ENCODE results near the gene EBF4. TPM values are rescaled to one million over a fixed set of nuclear protein-coding genes. Genes with fewer than 3 reads are reported as not detected.
A peak's percentile ranks its signal among the peaks of the same experiment; 100 is the strongest.

The EBF4 gene
- total and polyA plus RNA-seq, 4 donors = 10.2 to 91.0 (median 51.9) TPM

DNA sequence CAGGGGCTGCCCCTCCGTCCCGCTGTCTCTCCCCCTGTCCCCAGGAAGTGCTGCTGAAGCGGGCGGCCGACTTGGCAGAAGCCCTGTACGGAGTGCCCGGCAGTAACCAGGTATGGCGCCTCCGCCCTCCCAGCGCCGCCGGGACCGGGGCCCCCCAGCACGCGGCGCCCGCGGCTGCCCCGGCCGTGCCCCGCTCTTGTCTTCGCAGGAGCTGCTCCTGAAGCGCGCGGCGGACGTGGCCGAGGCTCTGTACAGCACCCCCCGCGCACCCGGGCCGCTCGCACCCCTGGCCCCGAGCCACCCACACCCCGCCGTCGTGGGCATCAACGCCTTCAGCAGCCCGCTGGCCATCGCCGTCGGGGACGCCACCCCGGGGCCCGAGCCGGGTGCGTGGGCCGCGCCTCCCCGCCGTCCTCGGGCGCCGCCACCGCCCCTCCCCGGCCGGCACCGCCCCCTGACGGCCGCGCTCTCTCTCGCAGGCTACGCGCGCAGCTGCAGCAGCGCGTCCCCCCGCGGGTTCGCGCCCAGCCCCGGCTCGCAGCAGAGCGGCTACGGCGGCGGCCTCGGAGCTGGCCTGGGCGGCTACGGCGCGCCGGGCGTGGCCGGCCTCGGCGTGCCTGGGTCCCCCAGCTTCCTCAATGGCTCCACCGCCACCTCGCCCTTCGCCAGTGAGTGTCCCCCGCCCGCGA is 59.4 kb downstream of the EBF4 start:
- H3K4me1 ChIP-seq (ENCODE audit: control insufficient read depth, insufficient read depth, low read length) = peaks cover 25% of the 10 kb centered on the region
- H3K4me3 ChIP-seq (ENCODE audit: low read depth, low read length) = peak overlapping the region; percentile 6
- H3K27ac ChIP-seq (ENCODE audit: low read depth, low read length) = no peak overlapping the region
- H3K9me3 ChIP-seq (ENCODE audit: control insufficient read depth, insufficient read depth, low read length) = no peaks in the 10 kb centered on the region
- DNase-seq (ENCODE audit: low read depth in 4 of 6, low spot score in 6 of 6) = peak in 1 of 6 donors; percentile 38
- WGBS (ENCODE audit: insufficient coverage) = 4% methylated on average over 92 of the region's 93 CpGs
- peaks cover 60% of the 10 kb centered on the region for H3K27me3 ChIP-seq (ENCODE audit: control insufficient read depth, insufficient read depth, low read length)
- peaks cover 22% of the 10 kb centered on the region for H3K36me3 ChIP-seq (ENCODE audit: control insufficient read depth, insufficient read depth, low read length)

DNA sequence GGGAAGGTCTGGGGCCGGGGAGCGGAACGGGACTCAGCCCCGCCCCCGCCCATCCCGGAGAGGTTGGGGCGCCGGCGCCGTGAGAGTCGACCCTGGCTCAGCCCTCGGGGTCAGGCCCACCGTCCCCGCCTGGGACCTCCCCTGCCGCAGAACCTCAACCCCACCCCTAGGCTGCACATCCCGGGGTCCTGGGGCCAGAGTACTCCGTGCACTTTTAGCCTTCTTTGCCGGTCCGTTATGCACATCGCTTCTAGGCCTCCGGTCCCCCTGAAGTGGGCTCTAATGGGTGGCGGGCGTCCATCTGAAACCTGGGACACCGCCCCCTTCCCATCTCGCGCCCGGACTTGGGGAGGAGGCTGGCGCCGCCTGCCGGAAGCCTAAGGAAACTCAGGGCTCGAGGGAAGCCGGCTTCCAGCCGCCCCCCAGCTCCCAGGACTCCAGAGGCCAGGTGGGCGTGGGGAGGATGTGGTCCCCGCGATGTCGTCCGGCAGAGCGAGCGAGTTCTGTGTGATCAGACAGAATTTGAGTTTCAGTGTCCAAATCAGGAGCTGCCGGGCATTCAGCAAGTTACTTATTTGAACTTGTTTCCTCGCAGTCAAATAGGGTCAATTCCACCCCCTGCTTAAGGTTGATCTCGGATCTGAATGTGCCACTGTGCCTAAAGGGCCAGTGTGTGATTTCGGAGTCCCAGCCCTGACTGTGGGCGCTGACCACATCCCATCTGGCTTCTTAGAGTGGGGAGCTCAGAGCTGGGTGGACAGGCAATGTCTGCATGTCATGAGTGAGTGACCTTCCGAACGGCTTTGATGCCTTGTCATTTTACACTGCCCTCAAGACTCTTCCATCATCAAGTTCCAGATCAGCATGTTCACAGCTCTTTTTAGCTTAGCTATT is 60.2 kb downstream of the EBF4 start:
- 12% methylated on average over 47 of the region's 47 CpGs for WGBS (ENCODE audit: insufficient coverage)
- H3K36me3 ChIP-seq (ENCODE audit: control insufficient read depth, insufficient read depth, low read length) = peaks cover 22% of the 10 kb centered on the region

DNA sequence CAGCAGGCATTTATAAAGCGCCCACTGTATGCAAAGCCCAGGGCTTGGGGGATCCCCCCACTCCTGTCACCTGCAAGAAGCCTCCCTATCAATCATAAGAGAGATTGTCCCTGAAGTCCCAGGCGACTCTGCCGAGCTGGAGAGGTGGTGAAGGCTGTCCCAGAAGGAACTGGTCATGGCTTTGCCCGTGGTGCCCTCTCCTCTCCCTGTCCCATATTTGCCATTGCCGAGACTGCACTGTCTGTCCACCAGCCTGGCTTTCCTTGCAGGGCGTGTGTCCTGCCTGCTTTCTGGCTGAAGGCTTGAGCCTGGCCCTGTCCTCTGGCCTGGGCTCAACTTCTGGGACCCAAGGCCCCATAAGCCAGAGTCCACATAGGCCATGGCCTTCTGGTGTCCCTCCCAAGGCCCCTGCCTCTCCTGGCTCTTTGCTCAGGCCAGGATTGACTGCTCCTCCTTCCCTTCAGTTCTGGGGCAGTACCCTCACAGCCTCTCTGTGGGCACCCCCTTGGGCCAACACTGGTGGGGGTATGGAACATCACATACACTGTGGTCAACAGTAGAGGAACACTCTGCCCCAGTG is 61.0 kb downstream of the EBF4 start:
- no peaks in the 10 kb centered on the region for H3K9me3 ChIP-seq (ENCODE audit: control insufficient read depth, insufficient read depth, low read length)
- no peak for DNase-seq (ENCODE audit: low read depth in 4 of 6, low spot score in 6 of 6)
- no peak overlapping the region for H3K4me3 ChIP-seq (ENCODE audit: low read depth, low read length)
- peaks cover 23% of the 10 kb centered on the region for H3K36me3 ChIP-seq (ENCODE audit: control insufficient read depth, insufficient read depth, low read length)
- no peak overlapping the region for H3K27ac ChIP-seq (ENCODE audit: low read depth, low read length)
- 88% methylated on average over 5 of the region's 6 CpGs for WGBS (ENCODE audit: insufficient coverage)
- peaks cover 25% of the 10 kb centered on the region for H3K4me1 ChIP-seq (ENCODE audit: control insufficient read depth, insufficient read depth, low read length)
- peaks cover 53% of the 10 kb centered on the region for H3K27me3 ChIP-seq (ENCODE audit: control insufficient read depth, insufficient read depth, low read length)

More for the DNA sequence above, 60.2 kb downstream of the EBF4 start:
- Histone ChIP-seq H3K27ac (ENCODE audit: low read depth, low read length) (no peak overlapping the region), H3K27me3 (ENCODE audit: control insufficient read depth, insufficient read depth, low read length) (peaks cover 60% of the 10 kb centered on the region), H3K4me1 (ENCODE audit: control insufficient read depth, insufficient read depth, low read length) (peaks cover 25% of the 10 kb centered on the region), H3K9me3 (ENCODE audit: control insufficient read depth, insufficient read depth, low read length) (no peaks in the 10 kb centered on the region), H3K4me3 (ENCODE audit: low read depth, low read length) (peak overlapping the region; percentile 6)
- peak in 2 of 6 donors; percentile 47 to 66 for DNase-seq (ENCODE audit: low read depth in 4 of 6, low spot score in 6 of 6)

DNA sequence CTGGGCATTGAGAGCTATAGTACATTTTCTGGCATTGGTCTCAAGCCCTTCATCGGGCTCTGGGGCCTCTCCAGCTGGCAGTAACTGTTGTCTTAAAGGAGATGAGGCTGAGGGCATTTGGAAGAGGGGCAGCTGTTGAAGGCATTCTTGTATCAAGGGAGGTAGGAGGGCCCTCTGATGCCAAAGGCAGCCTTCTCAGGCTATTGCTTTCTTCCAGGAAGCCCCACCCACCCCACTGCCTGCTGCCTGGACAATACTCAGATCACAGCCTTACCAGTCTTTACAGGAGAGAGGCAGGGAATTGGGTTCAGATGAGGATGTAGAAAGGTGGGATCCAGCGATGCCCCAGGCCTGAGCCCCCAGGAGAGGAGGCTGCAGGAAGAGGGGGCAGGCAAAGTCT is 61.8 kb downstream of the EBF4 start:
- Histone ChIP-seq H3K9me3 (ENCODE audit: control insufficient read depth, insufficient read depth, low read length) (no peaks in the 10 kb centered on the region), H3K27me3 (ENCODE audit: control insufficient read depth, insufficient read depth, low read length) (peaks cover 45% of the 10 kb centered on the region), H3K4me3 (ENCODE audit: low read depth, low read length) (no peak overlapping the region), H3K36me3 (ENCODE audit: control insufficient read depth, insufficient read depth, low read length) (peaks cover 23% of the 10 kb centered on the region), H3K4me1 (ENCODE audit: control insufficient read depth, insufficient read depth, low read length) (peaks cover 25% of the 10 kb centered on the region), H3K27ac (ENCODE audit: low read depth, low read length) (no peak overlapping the region)
- DNase-seq (ENCODE audit: low read depth in 4 of 6, low spot score in 6 of 6) = no peak
- WGBS (ENCODE audit: insufficient coverage) = 59% methylated on average over 2 of the region's 2 CpGs

GRCh38 chr20:2755451-2756055 is 63.0 kb downstream of the EBF4 start:
- peaks cover 34% of the 10 kb centered on the region for H3K27me3 ChIP-seq (ENCODE audit: control insufficient read depth, insufficient read depth, low read length)
- no peak overlapping the region for H3K4me3 ChIP-seq (ENCODE audit: low read depth, low read length)
- H3K4me1 ChIP-seq (ENCODE audit: control insufficient read depth, insufficient read depth, low read length) = peaks cover 21% of the 10 kb centered on the region
- DNase-seq (ENCODE audit: low read depth in 4 of 6, low spot score in 6 of 6) = no peak
- WGBS (ENCODE audit: insufficient coverage) = 54% methylated on average over 14 of the region's 18 CpGs
- H3K27ac ChIP-seq (ENCODE audit: low read depth, low read length) = no peak overlapping the region
- H3K36me3 ChIP-seq (ENCODE audit: control insufficient read depth, insufficient read depth, low read length) = peaks cover 25% of the 10 kb centered on the region
- H3K9me3 ChIP-seq (ENCODE audit: control insufficient read depth, insufficient read depth, low read length) = no peaks in the 10 kb centered on the region

DNA sequence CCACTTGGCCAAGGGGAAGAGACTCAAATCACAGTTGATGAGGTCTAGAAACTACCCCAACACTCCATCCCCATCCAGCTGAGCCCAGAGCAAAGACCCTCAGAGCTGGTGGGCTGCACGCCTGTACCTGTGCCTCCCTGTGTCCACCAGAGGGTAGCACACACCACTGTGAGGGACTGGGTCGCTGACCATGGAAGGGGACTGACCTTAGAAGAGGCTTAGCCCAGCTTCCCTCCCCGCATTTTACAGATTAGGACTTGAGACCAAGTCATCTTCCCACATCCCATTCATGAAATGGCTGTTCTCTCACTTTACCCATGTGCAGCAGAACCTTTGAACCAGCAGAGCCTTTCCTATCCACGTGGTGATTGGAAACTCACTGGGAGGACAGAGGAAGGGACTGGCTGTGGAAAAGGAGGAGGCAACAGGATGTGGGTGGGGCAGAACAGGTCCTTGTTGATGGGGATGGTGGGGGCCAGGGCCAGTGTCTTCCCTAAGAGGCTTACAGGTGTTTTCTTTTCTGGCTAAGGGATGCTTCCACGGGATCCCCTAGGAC is 63.6 kb downstream of the EBF4 start:
- peaks cover 28% of the 10 kb centered on the region for H3K27me3 ChIP-seq (ENCODE audit: control insufficient read depth, insufficient read depth, low read length)
- peak in 2 of 6 donors; percentile 44 to 61 for DNase-seq (ENCODE audit: low read depth in 4 of 6, low spot score in 6 of 6)
- H3K27ac ChIP-seq (ENCODE audit: low read depth, low read length) = no peak overlapping the region
- H3K4me3 ChIP-seq (ENCODE audit: low read depth, low read length) = no peak overlapping the region
- H3K9me3 ChIP-seq (ENCODE audit: control insufficient read depth, insufficient read depth, low read length) = no peaks in the 10 kb centered on the region
- peaks cover 16% of the 10 kb centered on the region for H3K4me1 ChIP-seq (ENCODE audit: control insufficient read depth, insufficient read depth, low read length)
- WGBS (ENCODE audit: insufficient coverage) = 16% methylated on average over 3 of the region's 5 CpGs
- H3K36me3 ChIP-seq (ENCODE audit: control insufficient read depth, insufficient read depth, low read length) = peaks cover 25% of the 10 kb centered on the region

GRCh38 chr20:2757001-2757400 is 64.4 kb downstream of the EBF4 start:
- H3K4me1 ChIP-seq (ENCODE audit: control insufficient read depth, insufficient read depth, low read length) = peaks cover 10% of the 10 kb centered on the region
- 89% methylated on average over 5 of the region's 5 CpGs for WGBS (ENCODE audit: insufficient coverage)
- DNase-seq (ENCODE audit: low read depth in 4 of 6, low spot score in 6 of 6) = no peak
- H3K4me3 ChIP-seq (ENCODE audit: low read depth, low read length) = no peak overlapping the region
- H3K27ac ChIP-seq (ENCODE audit: low read depth, low read length) = no peak overlapping the region
- H3K9me3 ChIP-seq (ENCODE audit: control insufficient read depth, insufficient read depth, low read length) = no peaks in the 10 kb centered on the region
- peaks cover 21% of the 10 kb centered on the region for H3K27me3 ChIP-seq (ENCODE audit: control insufficient read depth, insufficient read depth, low read length)
- peaks cover 25% of the 10 kb centered on the region for H3K36me3 ChIP-seq (ENCODE audit: control insufficient read depth, insufficient read depth, low read length)

GRCh38 chr20:2757969-2758368 is 65.4 kb downstream of the EBF4 start:
- H3K27me3 ChIP-seq (ENCODE audit: control insufficient read depth, insufficient read depth, low read length) = peaks cover 14% of the 10 kb centered on the region
- H3K9me3 ChIP-seq (ENCODE audit: control insufficient read depth, insufficient read depth, low read length) = no peaks in the 10 kb centered on the region
- peaks cover 25% of the 10 kb centered on the region for H3K36me3 ChIP-seq (ENCODE audit: control insufficient read depth, insufficient read depth, low read length)
- WGBS (ENCODE audit: insufficient coverage) = 83% methylated on average over 1 of the region's 5 CpGs
- no peak overlapping the region for H3K4me3 ChIP-seq (ENCODE audit: low read depth, low read length)
- DNase-seq (ENCODE audit: low read depth in 4 of 6, low spot score in 6 of 6) = peak in 1 of 6 donors; percentile 39
- H3K27ac ChIP-seq (ENCODE audit: low read depth, low read length) = no peak overlapping the region
- H3K4me1 ChIP-seq (ENCODE audit: control insufficient read depth, insufficient read depth, low read length) = peaks cover 7% of the 10 kb centered on the region

- Histone ChIP-seq H3K36me3 (ENCODE audit: control insufficient read depth, insufficient read depth, low read length) (peaks cover 23% of the 10 kb centered on the region), H3K4me1 (ENCODE audit: control insufficient read depth, insufficient read depth, low read length) (peaks cover 7% of the 10 kb centered on the region), H3K27ac (ENCODE audit: low read depth, low read length) (no peak overlapping the region), H3K4me3 (ENCODE audit: low read depth, low read length) (no peak overlapping the region), H3K9me3 (ENCODE audit: control insufficient read depth, insufficient read depth, low read length) (no peaks in the 10 kb centered on the region), H3K27me3 (ENCODE audit: control insufficient read depth, insufficient read depth, low read length) (peaks cover 3% of the 10 kb centered on the region)
- 84% methylated on average over 8 of the region's 10 CpGs for WGBS (ENCODE audit: insufficient coverage)
- DNase-seq (ENCODE audit: low read depth in 4 of 6, low spot score in 6 of 6) = no peak
These were observed 66.6 kb downstream of the EBF4 start for GRCh38 chr20:2759143-2759542.

All from spinal cord (tissue), 10 donors.